Activated effector memory CD4-positive, alpha-beta T cell treated with anti-CD3 and anti-CD28 coated beads, Interleukin-2, amount 50 U/mL, for 16 hours (primary cell): Measurements from ENCODE around the gene MYH7.

Experiments
- DNase-seq: peaks from one replicate; pipeline ENCODE4 v3.0.0-alpha.2; 2020

Gene MYH7

GRCh38 chr14:23385642-23386265, 49.7 kb downstream of the MYH7 start:
- no peak for DNase-seq

- no peak for DNase-seq
These were observed 50.2 kb downstream of the MYH7 start for GRCh38 chr14:23385244-23385641.

- no peak for DNase-seq
These were observed 50.9 kb downstream of the MYH7 start for GRCh38 chr14:23384364-23385080.

GRCh38 chr14:23382731-23383440, 52.6 kb downstream of the MYH7 start:
- no peak for DNase-seq

- DNase-seq, result no peak
These were observed 53.2 kb downstream of the MYH7 start for GRCh38 chr14:23382276-23382675.

GRCh38 chr14:23381871-23382270, 53.6 kb downstream of the MYH7 start:
- DNase-seq, result no peak

GRCh38 chr14:23380976-23381375, 54.5 kb downstream of the MYH7 start:
- DNase-seq, result no peak

- DNase-seq, result no peak
These were observed 55.1 kb downstream of the MYH7 start for GRCh38 chr14:23380197-23380914.

GRCh38 chr14:23379366-23380196, 55.9 kb downstream of the MYH7 start:
- DNase-seq, result peak; percentile 87

- DNase-seq, result no peak
These were observed 56.7 kb downstream of the MYH7 start for GRCh38 chr14:23378612-23379220.

GRCh38 chr14:23377573-23378563, 57.6 kb downstream of the MYH7 start:
- no peak for DNase-seq

- DNase-seq, result no peak
These were observed 58.3 kb downstream of the MYH7 start for GRCh38 chr14:23377198-23377550.

GRCh38 chr14:23376482-23377197, 58.8 kb downstream of the MYH7 start, which contains the start of gene CMTM5:
Gene CMTM5, plus strand, starts transcription at chr14:23377046. Its CDS starts 206 bp downstream, at chr14:23377252.
- DNase-seq, result no peak

GRCh38 chr14:23375527-23376251, 59.8 kb downstream of the MYH7 start:
- DNase-seq, result no peak

GRCh38 chr14:23373041-23373440, 62.4 kb downstream of the MYH7 start:
- DNase-seq, result no peak

- no peak for DNase-seq
These were observed 63.0 kb downstream of the MYH7 start, which contains the start of gene IL25 for GRCh38 chr14:23372509-23372908. Gene IL25, plus strand, starts transcription at chr14:23372809.

- DNase-seq, result no peak
These were observed 63.6 kb downstream of the MYH7 start for GRCh38 chr14:23371865-23372264.

- no peak for DNase-seq
These were observed 65.2 kb downstream of the MYH7 start for GRCh38 chr14:23370221-23370620.

GRCh38 chr14:23366426-23366921, 69.0 kb downstream of the MYH7 start:
- peak; percentile 48 for DNase-seq
